B cell (primary cell): ENCODE data around the gene NRIP3.

Source experiments
- EZH2 ChIP-seq: IDR thresholded peaks from 2 replicates; pipeline ENCODE4 v1.6.1; 2012; ENCODE audit warnings: borderline replicate concordance, low read depth, mild to moderate bottlenecking, moderate library complexity, low read length; ENCODE audit not compliant: insufficient read depth, poor library complexity, severe bottlenecking
- TF ChIP-seq, protein P1 (sequence below): fragments of 200-600 bp; IDR thresholded peaks from one replicate; pipeline ENCODE4 v1.8.0; 2022; ENCODE audit warnings: antibody characterized with exemption, mild to moderate bottlenecking

- TF ChIP-seq EZH2: no peak
- TF ChIP-seq, protein P1, sequence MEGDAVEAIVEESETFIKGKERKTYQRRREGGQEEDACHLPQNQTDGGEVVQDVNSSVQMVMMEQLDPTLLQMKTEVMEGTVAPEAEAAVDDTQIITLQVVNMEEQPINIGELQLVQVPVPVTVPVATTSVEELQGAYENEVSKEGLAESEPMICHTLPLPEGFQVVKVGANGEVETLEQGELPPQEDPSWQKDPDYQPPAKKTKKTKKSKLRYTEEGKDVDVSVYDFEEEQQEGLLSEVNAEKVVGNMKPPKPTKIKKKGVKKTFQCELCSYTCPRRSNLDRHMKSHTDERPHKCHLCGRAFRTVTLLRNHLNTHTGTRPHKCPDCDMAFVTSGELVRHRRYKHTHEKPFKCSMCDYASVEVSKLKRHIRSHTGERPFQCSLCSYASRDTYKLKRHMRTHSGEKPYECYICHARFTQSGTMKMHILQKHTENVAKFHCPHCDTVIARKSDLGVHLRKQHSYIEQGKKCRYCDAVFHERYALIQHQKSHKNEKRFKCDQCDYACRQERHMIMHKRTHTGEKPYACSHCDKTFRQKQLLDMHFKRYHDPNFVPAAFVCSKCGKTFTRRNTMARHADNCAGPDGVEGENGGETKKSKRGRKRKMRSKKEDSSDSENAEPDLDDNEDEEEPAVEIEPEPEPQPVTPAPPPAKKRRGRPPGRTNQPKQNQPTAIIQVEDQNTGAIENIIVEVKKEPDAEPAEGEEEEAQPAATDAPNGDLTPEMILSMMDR: no peak
Measured at GRCh38 chr11:8933931-8934330, 69.9 kb downstream of the NRIP3 start.
